AG10803 (cell line): ENCODE data around the gene MRPL50.
A peak's percentile ranks its signal among the peaks of the same experiment; 100 is the strongest.

Experiments used
- DNase-seq: peaks from one replicate; pipeline ENCODE4 v3.0.0; 2010; ENCODE audit warnings: low read depth
- H3K4me3 ChIP-seq: 2 replicates; pipeline ENCODE4 v1.5.1; 2011; ENCODE audit warnings: mild to moderate bottlenecking, low read length, control low read depth
- TF ChIP-seq, protein P1 (sequence below): conservative IDR thresholded peaks from 2 replicates; pipeline ENCODE4 v1.5.1; 2011; ENCODE audit warnings: mild to moderate bottlenecking, low read length, control low read depth, inconsistent platforms

The MRPL50 gene

GRCh38 chr9:101440714-101441230 is 42.4 kb upstream of the MRPL50 start:
- H3K4me3 ChIP-seq = no peak overlapping the region
- TF ChIP-seq, protein P1, sequence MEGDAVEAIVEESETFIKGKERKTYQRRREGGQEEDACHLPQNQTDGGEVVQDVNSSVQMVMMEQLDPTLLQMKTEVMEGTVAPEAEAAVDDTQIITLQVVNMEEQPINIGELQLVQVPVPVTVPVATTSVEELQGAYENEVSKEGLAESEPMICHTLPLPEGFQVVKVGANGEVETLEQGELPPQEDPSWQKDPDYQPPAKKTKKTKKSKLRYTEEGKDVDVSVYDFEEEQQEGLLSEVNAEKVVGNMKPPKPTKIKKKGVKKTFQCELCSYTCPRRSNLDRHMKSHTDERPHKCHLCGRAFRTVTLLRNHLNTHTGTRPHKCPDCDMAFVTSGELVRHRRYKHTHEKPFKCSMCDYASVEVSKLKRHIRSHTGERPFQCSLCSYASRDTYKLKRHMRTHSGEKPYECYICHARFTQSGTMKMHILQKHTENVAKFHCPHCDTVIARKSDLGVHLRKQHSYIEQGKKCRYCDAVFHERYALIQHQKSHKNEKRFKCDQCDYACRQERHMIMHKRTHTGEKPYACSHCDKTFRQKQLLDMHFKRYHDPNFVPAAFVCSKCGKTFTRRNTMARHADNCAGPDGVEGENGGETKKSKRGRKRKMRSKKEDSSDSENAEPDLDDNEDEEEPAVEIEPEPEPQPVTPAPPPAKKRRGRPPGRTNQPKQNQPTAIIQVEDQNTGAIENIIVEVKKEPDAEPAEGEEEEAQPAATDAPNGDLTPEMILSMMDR = no peak
- no peak for DNase-seq

- DNase-seq = no peak
- H3K4me3 ChIP-seq = no peak overlapping the region
- TF ChIP-seq, protein P1 = no peak
Observed at GRCh38 chr9:101438523-101438922, 40.1 kb upstream of the MRPL50 start.

- DNase-seq = peak; percentile 16
- H3K4me3 ChIP-seq = no peak overlapping the region
- TF ChIP-seq, protein P1 = no peak
Observed at GRCh38 chr9:101437806-101438232, 39.4 kb upstream of the MRPL50 start.

- DNase-seq = no peak
- no peak within 1 kb of the TSS for H3K4me3 ChIP-seq
- TF ChIP-seq, protein P1 = no peak
Observed at GRCh38 chr9:101435601-101436079, 37.2 kb upstream of the MRPL50 start, which contains the start of gene ALDOB. Gene ALDOB (minus strand): TSS chr9:101435774. CDS start chr9:101430887, 4,887 bp downstream.

DNA sequence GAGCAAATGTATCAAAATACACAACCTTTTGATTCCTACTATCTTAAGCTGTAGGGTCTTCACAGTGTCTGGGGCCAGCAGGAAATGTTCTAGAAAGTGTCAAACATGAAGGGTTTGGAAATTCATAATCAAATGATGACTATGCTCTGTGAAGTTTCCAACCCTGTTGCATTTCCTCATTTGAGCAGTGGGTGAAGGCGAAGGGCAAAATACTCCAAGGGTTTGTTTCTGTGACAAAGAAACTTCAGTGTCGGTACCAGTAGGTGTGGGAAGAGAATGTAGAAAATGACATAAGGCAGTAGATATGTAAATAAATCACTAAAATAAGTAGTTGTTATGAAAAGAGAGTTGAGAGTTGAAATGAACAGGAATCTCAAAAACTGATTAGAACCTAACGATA is 36.6 kb upstream of the MRPL50 start:
- no peak for DNase-seq
- TF ChIP-seq, protein P1 = no peak
- H3K4me3 ChIP-seq = no peak overlapping the region

- TF ChIP-seq, protein P1 = no peak
- DNase-seq = no peak
- H3K4me3 ChIP-seq = no peak overlapping the region
Observed at GRCh38 chr9:101433229-101433628, 34.8 kb upstream of the MRPL50 start.

GRCh38 chr9:101432740-101433139 is 34.3 kb upstream of the MRPL50 start:
- H3K4me3 ChIP-seq = no peak overlapping the region
- TF ChIP-seq, protein P1 = no peak
- no peak for DNase-seq
